AG04450 (cell line): ENCODE measurements around the gene PPFIBP1. TPM values are rescaled to one million over a fixed set of nuclear protein-coding genes. Genes with fewer than 3 reads are reported as not detected.

ENCODE experiments used
- CTCF ChIA-PET: fragments of 300-600, 350-600 bp; formaldehyde crosslinking; extraction: SDS; loops from one replicate; lab custom pipeline; 2022; ENCODE audit warnings: antibody characterized with exemption, inconsistent platforms; lab: Charles Lee
- POLR2A ChIA-PET: fragments of 350-600 bp; formaldehyde crosslinking; extraction: SDS; loops from one replicate; lab custom pipeline; 2021; ENCODE audit warnings: antibody characterized with exemption, inconsistent platforms; lab: Yijun Ruan, JAX
- DNase-seq: peaks from one replicate; pipeline ENCODE4 v3.0.0-alpha.2; 2011; ENCODE audit warnings: low read depth, low spot score
- H3K27ac ChIP-seq: one replicate; pipeline ENCODE4 v1.5.1; 2012; ENCODE audit warnings: low read depth, low read length, control low read depth
- H3K27me3 ChIP-seq: one replicate; pipeline ENCODE4 v1.6.0; 2012; ENCODE audit warnings: low read length; ENCODE audit not compliant: control insufficient read depth, insufficient read depth
- H3K4me3 ChIP-seq: 2 replicates; pipeline ENCODE4 v1.5.1; 2011; ENCODE audit warnings: mild to moderate bottlenecking, low read depth, low read length, control low read depth
- H3K9me3 ChIP-seq: 2 replicates; pipeline ENCODE4 v1.5.1; 2012; ENCODE audit warnings: low read length; ENCODE audit not compliant: control insufficient read depth, insufficient read depth
- CTCF ChIP-seq: IDR thresholded peaks from 2 replicates; pipeline ENCODE4 v1.5.1; 2011; ENCODE audit warnings: low read depth, low read length, control low read depth, inconsistent platforms
- polyA plus RNA-seq: library from polyadenylated mRNA; depleted of rRNA; stranded (reverse); fragments of >200 nt; gene quantifications from 2 replicates; pipeline ENCODE4 v1.2.3, GENCODE V29; 2011

The PPFIBP1 gene
- polyA plus RNA-seq, 1 experiment, result 58.3 TPM

- ChIA-PET CTCF (no interaction called here), POLR2A (no interaction called here)
- no peak for DNase-seq
- no peaks in the 10 kb centered on the region for H3K9me3 ChIP-seq
- H3K27ac ChIP-seq, result no peak overlapping the region
- no peak for TF ChIP-seq CTCF
- no peak overlapping the region for H3K4me3 ChIP-seq
- H3K27me3 ChIP-seq, result no peaks in the 10 kb centered on the region
These were observed 25.9 kb upstream of the PPFIBP1 start for GRCh38 chr12:27498149-27498548.

GRCh38 chr12:27498761-27499160 lies 25.2 kb upstream of the PPFIBP1 start:
- H3K27me3 ChIP-seq, result no peaks in the 10 kb centered on the region
- no peak for DNase-seq
- TF ChIP-seq CTCF, result no peak
- no peak overlapping the region for H3K4me3 ChIP-seq
- no peaks in the 10 kb centered on the region for H3K9me3 ChIP-seq
- ChIA-PET POLR2A (no interaction called here), CTCF (no interaction called here)
- H3K27ac ChIP-seq, result no peak overlapping the region

- no peak for TF ChIP-seq CTCF
- no peak for DNase-seq
- ChIA-PET CTCF (no interaction called here), POLR2A (no interaction called here)
- Histone ChIP-seq H3K4me3 (no peak overlapping the region), H3K27ac (no peak overlapping the region), H3K27me3 (no peaks in the 10 kb centered on the region), H3K9me3 (no peaks in the 10 kb centered on the region)
These were observed 24.6 kb upstream of the PPFIBP1 start for GRCh38 chr12:27499377-27499776.

GRCh38 chr12:27500546-27500945 lies 23.5 kb upstream of the PPFIBP1 start:
- ChIA-PET POLR2A (no interaction called here), CTCF (no interaction called here)
- no peaks in the 10 kb centered on the region for H3K9me3 ChIP-seq
- no peak for TF ChIP-seq CTCF
- H3K4me3 ChIP-seq, result no peak overlapping the region
- DNase-seq, result no peak
- no peaks in the 10 kb centered on the region for H3K27me3 ChIP-seq
- no peak overlapping the region for H3K27ac ChIP-seq

GRCh38 chr12:27502021-27502435 lies 22.0 kb upstream of the PPFIBP1 start:
- no peak for TF ChIP-seq CTCF
- no peaks in the 10 kb centered on the region for H3K27me3 ChIP-seq
- ChIA-PET CTCF (interaction anchor here (1.0 kb wide), 1 partner anchor 133 kb away, joined by 3 read pairs; no protein-coding TSS in a partner anchor), POLR2A (no interaction called here)
- no peaks in the 10 kb centered on the region for H3K9me3 ChIP-seq
- DNase-seq, result no peak
- no peak overlapping the region for H3K4me3 ChIP-seq
- H3K27ac ChIP-seq, result no peak overlapping the region
